ENCODE results near the gene CDC42BPA. TPM values are rescaled to one million over a fixed set of nuclear protein-coding genes. Genes with fewer than 3 reads are reported as not detected.

The CDC42BPA gene
- total and polyA plus RNA-seq, 2 of the 13 experiments (the other 11 are each of a cell fraction or from before 2014, with no cell fraction given), result 6.5 to 16.0 TPM

DNA sequence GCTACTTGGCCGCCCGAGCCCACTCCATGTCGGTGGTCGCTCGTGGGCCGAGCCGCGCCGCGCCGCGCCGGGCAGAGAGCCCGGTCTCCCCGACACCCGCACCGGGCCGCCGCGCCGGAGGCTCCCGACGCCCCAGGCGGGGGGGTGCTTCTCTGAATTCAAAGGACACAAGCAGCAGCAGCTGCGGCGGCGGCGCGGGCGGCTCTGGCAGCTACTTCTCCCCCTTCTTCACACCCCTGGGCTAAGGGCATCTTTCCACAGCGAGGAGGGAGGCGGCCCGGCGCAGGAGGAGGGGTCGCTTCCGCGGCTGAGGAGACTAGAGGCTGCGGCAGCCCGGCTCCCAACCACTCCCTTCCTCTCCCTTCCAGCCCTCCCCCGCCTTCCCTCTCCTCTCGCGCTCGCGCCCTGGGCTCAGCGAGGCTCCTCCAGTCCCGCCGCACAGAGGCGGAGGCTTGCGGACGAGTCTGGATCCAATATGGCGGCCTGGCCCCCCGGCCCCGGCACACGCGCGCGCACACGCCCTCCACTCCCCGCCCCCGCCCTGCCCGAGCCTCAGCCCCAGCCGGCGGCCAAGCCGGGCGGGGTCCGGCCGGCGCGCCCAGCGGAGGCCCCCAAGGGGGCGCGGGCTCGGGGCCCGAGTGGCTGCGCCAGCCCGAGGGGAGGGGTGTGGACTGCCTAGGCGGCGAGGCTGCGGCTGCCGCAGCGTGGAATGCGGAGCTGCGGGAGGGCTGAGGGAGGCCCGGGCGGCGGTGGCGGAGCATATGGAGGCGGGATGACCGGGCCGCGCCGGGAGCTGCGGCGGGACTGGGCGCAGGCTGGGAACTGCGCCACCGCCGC lies at the start of gene CDC42BPA (continued):
- TF ChIP-seq, protein P1, sequence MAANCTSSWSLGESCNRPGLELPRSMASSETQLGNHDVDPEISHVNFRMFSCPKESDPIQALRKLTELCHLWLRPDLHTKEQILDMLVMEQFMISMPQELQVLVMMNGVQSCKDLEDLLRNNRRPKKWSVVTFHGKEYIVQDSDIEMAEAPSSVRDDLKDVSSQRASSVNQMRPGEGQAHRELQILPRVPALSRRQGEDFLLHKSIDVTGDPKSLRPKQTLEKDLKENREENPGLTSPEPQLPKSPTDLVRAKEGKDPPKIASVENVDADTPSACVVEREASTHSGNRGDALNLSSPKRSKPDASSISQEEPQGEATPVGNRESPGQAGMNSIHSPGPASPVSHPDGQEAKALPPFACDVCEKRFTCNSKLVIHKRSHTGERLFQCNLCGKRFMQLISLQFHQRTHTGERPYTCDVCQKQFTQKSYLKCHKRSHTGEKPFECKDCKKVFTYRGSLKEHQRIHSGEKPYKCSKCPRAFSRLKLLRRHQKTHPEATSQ (CRISPR knock-in tag; IDR thresholded peaks at IDR 0.05; ENCODE audit: borderline replicate concordance), result no peak
- TF ChIP-seq WIZ (CRISPR knock-in tag; IDR thresholded peaks at IDR 0.05) (no peak), HOXA7 (CRISPR knock-in tag; IDR thresholded peaks at IDR 0.05) (no peak), TAF1 (CRISPR knock-in tag; IDR thresholded peaks at IDR 0.05) (peak; percentile 48; the same call in 1 of the 2 replicates), THAP11 (CRISPR knock-in tag; IDR thresholded peaks at IDR 0.05) (peak; percentile 40; the same call in 1 of the 2 replicates), MTA3 (CRISPR knock-in tag; IDR thresholded peaks at IDR 0.05) (no peak), ERF (CRISPR knock-in tag; IDR thresholded peaks at IDR 0.05) (no peak), ZNF367 (CRISPR knock-in tag; IDR thresholded peaks at IDR 0.05; ENCODE audit: borderline replicate concordance) (no peak), MYC (CRISPR knock-in tag; IDR thresholded peaks at IDR 0.05; ENCODE audit: borderline replicate concordance) (peak; percentile 52), ZZZ3 (CRISPR knock-in tag; IDR thresholded peaks at IDR 0.05; ENCODE audit: borderline replicate concordance) (no peak), HOXA9 (CRISPR knock-in tag; IDR thresholded peaks at IDR 0.05; ENCODE audit: borderline replicate concordance) (no peak), IKZF4 (CRISPR knock-in tag; IDR thresholded peaks at IDR 0.05; ENCODE audit: borderline replicate concordance, low read depth, not compliant biosample characterization) (no peak), ZNF225 (CRISPR knock-in tag; IDR thresholded peaks at IDR 0.05) (no peak), GABPA (IDR thresholded peaks at IDR 0.05; ENCODE audit: low read depth, low read length) (no peak), GABPA (CRISPR knock-in tag; IDR thresholded peaks at IDR 0.05; ENCODE audit: low read depth) (no peak), SNRNP70 (IDR thresholded peaks at IDR 0.05; ENCODE audit: low read depth, low read length) (no peak), KLF16 (CRISPR knock-in tag; IDR thresholded peaks at IDR 0.05) (no peak), DNMT3B (CRISPR knock-in tag; conservative IDR thresholded peaks at IDR 0.05) (no peak), HDAC6 (IDR thresholded peaks at IDR 0.05; ENCODE audit: low read depth, low read length) (no peak), ZIK1 (CRISPR knock-in tag; IDR thresholded peaks at IDR 0.05; ENCODE audit: borderline replicate concordance, low read depth) (no peak), ZBTB3 (CRISPR knock-in tag; IDR thresholded peaks at IDR 0.05; ENCODE audit: borderline replicate concordance, low read depth) (no peak), ZNF713 (CRISPR knock-in tag; IDR thresholded peaks at IDR 0.05) (no peak), ZNF235 (CRISPR knock-in tag; IDR thresholded peaks at IDR 0.05; ENCODE audit: borderline replicate concordance) (no peak), ZNF644 (CRISPR knock-in tag; IDR thresholded peaks at IDR 0.05; ENCODE audit: low read depth) (no peak), ZNF670 (CRISPR knock-in tag; IDR thresholded peaks at IDR 0.05; ENCODE audit: borderline replicate concordance) (no peak), ZNF354B (CRISPR knock-in tag; IDR thresholded peaks at IDR 0.05) (no peak)
- TF ChIP-seq, protein P2, sequence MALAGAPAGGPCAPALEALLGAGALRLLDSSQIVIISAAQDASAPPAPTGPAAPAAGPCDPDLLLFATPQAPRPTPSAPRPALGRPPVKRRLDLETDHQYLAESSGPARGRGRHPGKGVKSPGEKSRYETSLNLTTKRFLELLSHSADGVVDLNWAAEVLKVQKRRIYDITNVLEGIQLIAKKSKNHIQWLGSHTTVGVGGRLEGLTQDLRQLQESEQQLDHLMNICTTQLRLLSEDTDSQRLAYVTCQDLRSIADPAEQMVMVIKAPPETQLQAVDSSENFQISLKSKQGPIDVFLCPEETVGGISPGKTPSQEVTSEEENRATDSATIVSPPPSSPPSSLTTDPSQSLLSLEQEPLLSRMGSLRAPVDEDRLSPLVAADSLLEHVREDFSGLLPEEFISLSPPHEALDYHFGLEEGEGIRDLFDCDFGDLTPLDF (CRISPR knock-in tag; IDR thresholded peaks at IDR 0.05), result peak; percentile 21; the same call in 1 of the 2 replicates
- TF ChIP-seq, protein P3, sequence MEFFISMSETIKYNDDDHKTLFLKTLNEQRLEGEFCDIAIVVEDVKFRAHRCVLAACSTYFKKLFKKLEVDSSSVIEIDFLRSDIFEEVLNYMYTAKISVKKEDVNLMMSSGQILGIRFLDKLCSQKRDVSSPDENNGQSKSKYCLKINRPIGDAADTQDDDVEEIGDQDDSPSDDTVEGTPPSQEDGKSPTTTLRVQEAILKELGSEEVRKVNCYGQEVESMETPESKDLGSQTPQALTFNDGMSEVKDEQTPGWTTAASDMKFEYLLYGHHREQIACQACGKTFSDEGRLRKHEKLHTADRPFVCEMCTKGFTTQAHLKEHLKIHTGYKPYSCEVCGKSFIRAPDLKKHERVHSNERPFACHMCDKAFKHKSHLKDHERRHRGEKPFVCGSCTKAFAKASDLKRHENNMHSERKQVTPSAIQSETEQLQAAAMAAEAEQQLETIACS (CRISPR knock-in tag; IDR thresholded peaks at IDR 0.05), result peak; percentile 54; the same call in 1 of the 2 replicates
